Thyroid gland (tissue), 4 donors: ENCODE measurements around the gene UHMK1.
A peak's percentile ranks its signal among the peaks of the same experiment; 100 is the strongest.

Experiments used
- POLR2A ChIP-seq, 2 donors: fragments of 450-650 bp; IDR thresholded peaks; one replicate each; pipeline ENCODE4 v1.6.1; 2017; ENCODE audit warnings: antibody characterized with exemption in 2 of 2, mild to moderate bottlenecking in 2 of 2, moderate library complexity in 1 of 2
- TF ChIP-seq, protein P1 (sequence below), 6 experiments: fragments of 200-600 bp in 3 of 6; fragments of 450-650 bp in 3 of 6; sonication (generic) in 3 of 6; IDR thresholded peaks; one replicate each; pipeline ENCODE4 v1.5.1; 2016 to 2019; ENCODE audit warnings: antibody characterized with exemption in 6 of 6, mild to moderate bottlenecking in 2 of 6, inconsistent platforms in 1 of 6, moderate library complexity in 1 of 6

DNA sequence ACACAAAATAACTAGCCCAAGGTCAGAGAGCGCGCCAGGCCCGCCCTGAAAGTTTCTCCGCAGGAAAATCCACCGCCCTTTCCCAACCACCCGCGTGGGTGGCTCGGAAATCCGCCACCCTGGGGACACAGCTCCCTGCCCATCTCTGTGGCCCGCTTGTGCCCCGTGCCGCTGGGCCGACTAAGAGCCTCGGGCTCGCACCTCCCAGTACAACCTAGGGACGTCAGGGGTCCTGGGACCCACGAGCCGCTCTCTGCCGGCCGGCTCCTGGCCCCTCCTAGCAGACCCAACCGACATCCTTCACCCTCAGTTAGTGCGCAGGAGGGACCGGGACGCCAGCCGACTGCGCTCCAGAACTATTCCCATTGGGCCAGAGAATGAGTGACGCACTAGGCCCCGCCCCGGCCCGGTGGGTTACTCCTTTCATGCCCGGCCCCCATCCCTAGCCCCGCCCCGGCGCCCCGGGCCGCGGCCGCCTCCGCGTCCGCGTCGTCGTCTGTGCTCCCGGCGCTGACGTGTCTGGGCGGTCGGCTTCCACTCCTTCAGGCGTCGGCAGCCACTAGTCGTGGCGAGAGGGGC is 63.5 kb downstream of the UHMK1 start:
- TF ChIP-seq, protein P1, sequence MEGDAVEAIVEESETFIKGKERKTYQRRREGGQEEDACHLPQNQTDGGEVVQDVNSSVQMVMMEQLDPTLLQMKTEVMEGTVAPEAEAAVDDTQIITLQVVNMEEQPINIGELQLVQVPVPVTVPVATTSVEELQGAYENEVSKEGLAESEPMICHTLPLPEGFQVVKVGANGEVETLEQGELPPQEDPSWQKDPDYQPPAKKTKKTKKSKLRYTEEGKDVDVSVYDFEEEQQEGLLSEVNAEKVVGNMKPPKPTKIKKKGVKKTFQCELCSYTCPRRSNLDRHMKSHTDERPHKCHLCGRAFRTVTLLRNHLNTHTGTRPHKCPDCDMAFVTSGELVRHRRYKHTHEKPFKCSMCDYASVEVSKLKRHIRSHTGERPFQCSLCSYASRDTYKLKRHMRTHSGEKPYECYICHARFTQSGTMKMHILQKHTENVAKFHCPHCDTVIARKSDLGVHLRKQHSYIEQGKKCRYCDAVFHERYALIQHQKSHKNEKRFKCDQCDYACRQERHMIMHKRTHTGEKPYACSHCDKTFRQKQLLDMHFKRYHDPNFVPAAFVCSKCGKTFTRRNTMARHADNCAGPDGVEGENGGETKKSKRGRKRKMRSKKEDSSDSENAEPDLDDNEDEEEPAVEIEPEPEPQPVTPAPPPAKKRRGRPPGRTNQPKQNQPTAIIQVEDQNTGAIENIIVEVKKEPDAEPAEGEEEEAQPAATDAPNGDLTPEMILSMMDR (IDR thresholded peaks at IDR 0.05), result no peak
- peak in 1 of 2 donors; percentile 90 for TF ChIP-seq POLR2A (IDR thresholded peaks at IDR 0.05)
